Lower leg skin (tissue), 4 donors: ENCODE measurements around the gene RAB5B. TPM values are rescaled to one million over a fixed set of nuclear protein-coding genes. Genes with fewer than 3 reads are reported as not detected.
A peak's percentile ranks its signal among the peaks of the same experiment; 100 is the strongest.

Source experiments
- DNase-seq, 2 donors: peaks; one replicate each; pipeline ENCODE4 v3.0.0-alpha.2; 2019; ENCODE audit warnings: low spot score in 2 of 2
- H3K4me3 ChIP-seq: fragments of 200-600 bp; sonication (generic); 2 replicates; pipeline ENCODE4 v1.5.1; 2017; ENCODE audit warnings: mild to moderate bottlenecking, low read depth; ENCODE audit not compliant: poor library complexity, severe bottlenecking
- CTCF ChIP-seq, 3 donors: fragments of 450-650 bp; IDR thresholded peaks; one replicate each; pipeline ENCODE4 v1.5.1; 2016; ENCODE audit warnings: antibody characterized with exemption in 3 of 3, mild to moderate bottlenecking in 3 of 3, moderate library complexity in 2 of 3
- POLR2A ChIP-seq, 2 donors: fragments of 450-650 bp; IDR thresholded peaks; one replicate each; pipeline ENCODE4 v1.6.1; 2016 to 2017; ENCODE audit warnings: antibody characterized with exemption in 2 of 2, mild to moderate bottlenecking in 1 of 2, moderate library complexity in 1 of 2
- WGBS, 2 donors: methylation state at CpG; one replicate each; pipeline ENCODE4 v1.1.5; 2018; 5-methylcytosine and 5-hydroxymethylcytosine counted together
- intact Hi-C: fragments of 100-400 bp; cut with DNase I; formaldehyde crosslinking; loops from one replicate; pipeline ENCODE4 v1.15.0; 2023; ENCODE audit warnings: low total_unique reads
- total RNA-seq, 4 donors: library from RNA; depleted of rRNA; stranded (reverse); fragments of >200 nt; gene quantifications; one replicate each; pipeline ENCODE4 v1.1.0, GENCODE V29; 2016

RAB5B gene
- total RNA-seq, 4 donors from 2014 or later = 96.9 to 141 (median 129) TPM

GRCh38 chr12:55927588-55928502, 46.0 kb upstream of the RAB5B start, which contains the start of gene PYM1:
Gene PYM1 (minus strand): TSS chr12:55927894. CDS start chr12:55927761, 133 bp downstream.
- TF ChIP-seq POLR2A (IDR thresholded peaks at IDR 0.05) (no peak), CTCF (IDR thresholded peaks at IDR 0.05) (no peak)
- H3K4me3 ChIP-seq = peak within 1 kb of the TSS; percentile 73
- DNase-seq = peak; percentile 91 to 97
- intact Hi-C loops = loop anchor here (10.0 kb wide), 1 partner anchor 93 kb away; no protein-coding TSS in a partner anchor
- 7 to 10% methylated on average over 29 to 35 of the region's 49 CpGs for WGBS, 2 donors

- DNase-seq = peak in 1 of 2 donors; percentile 86
- no peak for TF ChIP-seq CTCF (IDR thresholded peaks at IDR 0.05)
- no peak for TF ChIP-seq POLR2A (IDR thresholded peaks at IDR 0.05)
- intact Hi-C loops = loop anchor here (10.0 kb wide), 1 partner anchor 95 kb away; no protein-coding TSS in a partner anchor
- H3K4me3 ChIP-seq = no peak overlapping the region
- WGBS, 2 donors = 39 to 43% methylated on average over 8 of the region's 8 CpGs
These were observed 44.5 kb upstream of the RAB5B start for GRCh38 chr12:55929306-55929791.

GRCh38 chr12:55930771-55931316, 43.0 kb upstream of the RAB5B start, which contains the start of gene DGKA:
Gene DGKA (plus strand): TSS chr12:55931162. CDS start chr12:55936504, 5,342 bp downstream.
- intact Hi-C loops = no loop called here
- DNase-seq = peak in 1 of 2 donors; percentile 88

GRCh38 chr12:55931317-55931779, 42.5 kb upstream of the RAB5B start:
- no peak for DNase-seq
- peak overlapping the region; percentile 31 for H3K4me3 ChIP-seq
- WGBS, 2 donors = 4 to 5% methylated on average over 10 of the region's 10 CpGs
- intact Hi-C loops = no loop called here
- TF ChIP-seq CTCF (IDR thresholded peaks at IDR 0.05) = no peak
- TF ChIP-seq POLR2A (IDR thresholded peaks at IDR 0.05) = no peak

More at GRCh38 chr12:55930771-55931316, 43.0 kb upstream of the RAB5B start, which contains the start of gene DGKA:
- WGBS, 2 donors = 16 to 25% methylated on average over 3 of the region's 3 CpGs
- TF ChIP-seq POLR2A (IDR thresholded peaks at IDR 0.05) (no peak), CTCF (IDR thresholded peaks at IDR 0.05) (no peak)
- peak within 1 kb of the TSS; percentile 31 for H3K4me3 ChIP-seq

- intact Hi-C loops = no loop called here
- TF ChIP-seq POLR2A (IDR thresholded peaks at IDR 0.05) (no peak), CTCF (IDR thresholded peaks at IDR 0.05) (no peak)
- peak in 1 of 2 donors; percentile 94 for DNase-seq
- H3K4me3 ChIP-seq = peak overlapping the region; percentile 31
- WGBS, 2 donors = 0% methylated on average over 31 to 49 of the region's 60 CpGs
These were observed 41.9 kb upstream of the RAB5B start for GRCh38 chr12:55931780-55932550.
